ENCODE results near the gene MYO9A. TPM values are rescaled to one million over a fixed set of nuclear protein-coding genes. Genes with fewer than 3 reads are reported as not detected.
"Not testable (repeated sequence)": the region's sequence is repeated elsewhere in the genome, so short reads cannot be mapped to it uniquely, and the experiment has no call there.

Gene MYO9A
- total RNA-seq, 2 experiments from 2014 or later: 18.3 to 20.2 TPM

- CTCF ChIA-PET: no interaction called here
Observed at GRCh38 chr15:72105111-72105510, 12.8 kb downstream of the MYO9A start.

GRCh38 chr15:72100551-72100950 lies 17.4 kb downstream of the MYO9A start:
- H3K27ac Mint-ChIP-seq; DNase-seq; H3K36me3 Mint-ChIP-seq; POLR2A ChIA-PET; H3K4me3 Mint-ChIP-seq; H3K4me1 Mint-ChIP-seq (ENCODE audit: low read depth); CTCF ChIA-PET; intact Hi-C loops (cut with micrococcal nuclease); H3K9me3 Mint-ChIP-seq; H3K27me3 Mint-ChIP-seq: not testable (repeated sequence)

More at GRCh38 chr15:72105111-72105510, 12.8 kb downstream of the MYO9A start:
- Mint-ChIP-seq H3K4me3 (no peak overlapping the region), H3K27me3 (no peaks in the 10 kb centered on the region), H3K4me1 (ENCODE audit: low read depth) (peaks cover 3% of the 10 kb centered on the region), H3K36me3 (no peaks in the 10 kb centered on the region), H3K27ac (no peak overlapping the region), H3K9me3 (no peaks in the 10 kb centered on the region)
- intact Hi-C loops (cut with micrococcal nuclease): no loop called here
- POLR2A ChIA-PET: no interaction called here
- DNase-seq: no peak

- Mint-ChIP-seq H3K36me3 (no peaks in the 10 kb centered on the region), H3K4me1 (ENCODE audit: low read depth) (no peaks in the 10 kb centered on the region), H3K27ac (no peak overlapping the region), H3K4me3 (no peak overlapping the region), H3K27me3 (no peaks in the 10 kb centered on the region), H3K9me3 (no peaks in the 10 kb centered on the region)
- no peak for DNase-seq
- intact Hi-C loops (cut with micrococcal nuclease): no loop called here
- ChIA-PET CTCF (no interaction called here), POLR2A (no interaction called here)
Observed at GRCh38 chr15:72099155-72099554, 18.8 kb downstream of the MYO9A start.

- Mint-ChIP-seq H3K36me3 (no peaks in the 10 kb centered on the region), H3K4me3 (no peak overlapping the region), H3K27ac (no peak overlapping the region), H3K27me3 (no peaks in the 10 kb centered on the region), H3K4me1 (ENCODE audit: low read depth) (no peaks in the 10 kb centered on the region), H3K9me3 (no peaks in the 10 kb centered on the region)
- ChIA-PET POLR2A (no interaction called here), CTCF (interaction anchor here (0.5 kb wide), 1 partner anchor 177 kb away, joined by 3 read pairs; no protein-coding TSS in a partner anchor)
- no peak for DNase-seq
- intact Hi-C loops (cut with micrococcal nuclease): no loop called here
Observed at GRCh38 chr15:72098040-72098439, 19.9 kb downstream of the MYO9A start.

GRCh38 chr15:72096796-72097195 lies 21.2 kb downstream of the MYO9A start:
- ChIA-PET POLR2A (no interaction called here), CTCF (no interaction called here)
- Mint-ChIP-seq H3K27me3 (no peaks in the 10 kb centered on the region), H3K4me1 (ENCODE audit: low read depth) (no peaks in the 10 kb centered on the region), H3K27ac (no peak overlapping the region), H3K4me3 (no peak overlapping the region), H3K36me3 (no peaks in the 10 kb centered on the region), H3K9me3 (no peaks in the 10 kb centered on the region)
- DNase-seq: no peak
- intact Hi-C loops (cut with micrococcal nuclease): no loop called here

- ChIA-PET CTCF (no interaction called here), POLR2A (interaction anchor here (1.2 kb wide), 1 partner anchor 12 kb away, joined by 3 read pairs; no protein-coding TSS in a partner anchor)
- H3K4me3 Mint-ChIP-seq: no peak overlapping the region
Observed at GRCh38 chr15:72092691-72093090, 25.3 kb downstream of the MYO9A start.

GRCh38 chr15:72092006-72092405 lies 25.9 kb downstream of the MYO9A start:
- ChIA-PET POLR2A (interaction anchor here (1.2 kb wide), 1 partner anchor 12 kb away, joined by 3 read pairs; no protein-coding TSS in a partner anchor), CTCF (no interaction called here)
- H3K4me1 Mint-ChIP-seq (ENCODE audit: low read depth): no peaks in the 10 kb centered on the region
- no peaks in the 10 kb centered on the region for H3K9me3 Mint-ChIP-seq
- no peak overlapping the region for H3K4me3 Mint-ChIP-seq
- intact Hi-C loops (cut with micrococcal nuclease): no loop called here
- no peak overlapping the region for H3K27ac Mint-ChIP-seq
- H3K27me3 Mint-ChIP-seq: no peaks in the 10 kb centered on the region
- DNase-seq: no peak
- peaks cover 3% of the 10 kb centered on the region for H3K36me3 Mint-ChIP-seq

More at GRCh38 chr15:72092691-72093090, 25.3 kb downstream of the MYO9A start:
- no peak for DNase-seq
- intact Hi-C loops (cut with micrococcal nuclease): no loop called here
- no peak overlapping the region for H3K27ac Mint-ChIP-seq
- peaks cover 3% of the 10 kb centered on the region for H3K36me3 Mint-ChIP-seq
- no peaks in the 10 kb centered on the region for H3K9me3 Mint-ChIP-seq
- H3K27me3 Mint-ChIP-seq: no peaks in the 10 kb centered on the region
- H3K4me1 Mint-ChIP-seq (ENCODE audit: low read depth): no peaks in the 10 kb centered on the region

- Mint-ChIP-seq H3K9me3 (peaks cover 18% of the 10 kb centered on the region), H3K4me3 (no peak overlapping the region), H3K36me3 (peaks cover 13% of the 10 kb centered on the region), H3K27ac (no peak overlapping the region), H3K4me1 (ENCODE audit: low read depth) (no peaks in the 10 kb centered on the region), H3K27me3 (no peaks in the 10 kb centered on the region)
- ChIA-PET POLR2A (no interaction called here), CTCF (no interaction called here)
- intact Hi-C loops (cut with micrococcal nuclease): no loop called here
- DNase-seq: no peak
Observed at GRCh38 chr15:72086920-72087648, 30.9 kb downstream of the MYO9A start.

GRCh38 chr15:72086010-72086697 lies 31.8 kb downstream of the MYO9A start:
- H3K27me3 Mint-ChIP-seq: no peaks in the 10 kb centered on the region
- no peaks in the 10 kb centered on the region for H3K4me1 Mint-ChIP-seq (ENCODE audit: low read depth)
- intact Hi-C loops (cut with micrococcal nuclease): no loop called here
- DNase-seq: no peak
- no peak overlapping the region for H3K4me3 Mint-ChIP-seq
- peaks cover 13% of the 10 kb centered on the region for H3K36me3 Mint-ChIP-seq
- H3K9me3 Mint-ChIP-seq: peaks cover 19% of the 10 kb centered on the region
- CTCF ChIA-PET: no interaction called here
- H3K27ac Mint-ChIP-seq: no peak overlapping the region
- POLR2A ChIA-PET: no interaction called here

- ChIA-PET POLR2A (no interaction called here), CTCF (no interaction called here)
- Mint-ChIP-seq H3K9me3 (peaks cover 19% of the 10 kb centered on the region), H3K4me1 (ENCODE audit: low read depth) (peaks cover 8% of the 10 kb centered on the region), H3K36me3 (peaks cover 10% of the 10 kb centered on the region), H3K27ac (no peak overlapping the region), H3K27me3 (no peaks in the 10 kb centered on the region), H3K4me3 (no peak overlapping the region)
- intact Hi-C loops (cut with micrococcal nuclease): no loop called here
- no peak for DNase-seq
Observed at GRCh38 chr15:72082176-72082575, 35.8 kb downstream of the MYO9A start.

- no peak for DNase-seq
- intact Hi-C loops (cut with micrococcal nuclease): no loop called here
- Mint-ChIP-seq H3K27ac (no peak overlapping the region), H3K27me3 (no peaks in the 10 kb centered on the region), H3K4me1 (ENCODE audit: low read depth) (peaks cover 15% of the 10 kb centered on the region), H3K36me3 (peaks cover 3% of the 10 kb centered on the region), H3K9me3 (peaks cover 14% of the 10 kb centered on the region), H3K4me3 (no peak overlapping the region)
- ChIA-PET CTCF (no interaction called here), POLR2A (no interaction called here)
Observed at GRCh38 chr15:72078887-72079286, 39.1 kb downstream of the MYO9A start.

GRCh38 chr15:72077950-72078349 lies 40.0 kb downstream of the MYO9A start:
- intact Hi-C loops (cut with micrococcal nuclease): no loop called here
- no peak for DNase-seq
- Mint-ChIP-seq H3K4me1 (ENCODE audit: low read depth) (peaks cover 15% of the 10 kb centered on the region), H3K9me3 (peaks cover 7% of the 10 kb centered on the region), H3K27me3 (no peaks in the 10 kb centered on the region), H3K27ac (no peak overlapping the region), H3K36me3 (no peaks in the 10 kb centered on the region), H3K4me3 (no peak overlapping the region)
- POLR2A ChIA-PET: no interaction called here
- CTCF ChIA-PET: no interaction called here
